GM18858 (cell line): ENCODE measurements around the gene ADPRH.

Experiments
- ATAC-seq: cut with Tn5 transposase; IDR thresholded peaks from one replicate; pipeline ENCODE4 v1.9.1; 2021; ENCODE audit not compliant: unreplicated experiment

The ADPRH gene

GRCh38 chr3:119627461-119627860 lies 48.2 kb downstream of the ADPRH start:
- peak; percentile 28 for ATAC-seq

GRCh38 chr3:119628390-119628789 lies 49.1 kb downstream of the ADPRH start:
- ATAC-seq: peak; percentile 63

- ATAC-seq: peak; percentile 22
Measured at GRCh38 chr3:119628816-119629445, 49.6 kb downstream of the ADPRH start.

GRCh38 chr3:119630128-119630879 lies 51.0 kb downstream of the ADPRH start:
- no peak for ATAC-seq

- no peak for ATAC-seq
Measured at GRCh38 chr3:119630880-119631329, 51.6 kb downstream of the ADPRH start.

- no peak for ATAC-seq
Measured at GRCh38 chr3:119631516-119631915, 52.2 kb downstream of the ADPRH start.

- no peak for ATAC-seq
Measured at GRCh38 chr3:119632216-119632615, 52.9 kb downstream of the ADPRH start.

- ATAC-seq: no peak
Measured at GRCh38 chr3:119632829-119633228, 53.5 kb downstream of the ADPRH start.

- ATAC-seq: no peak
Measured at GRCh38 chr3:119635719-119636118, 56.4 kb downstream of the ADPRH start.

- no peak for ATAC-seq
Measured at GRCh38 chr3:119636249-119636648, 57.0 kb downstream of the ADPRH start.

- ATAC-seq: no peak
Measured at GRCh38 chr3:119636891-119637611, 57.8 kb downstream of the ADPRH start.

GRCh38 chr3:119637679-119638477 lies 58.6 kb downstream of the ADPRH start:
- ATAC-seq: peak; percentile 24
